GM21717 (cell line): ENCODE data around the gene SLC9A7.

Source experiments
- ATAC-seq: cut with Tn5 transposase; IDR thresholded peaks from one replicate; pipeline ENCODE4 v1.9.1; 2021; ENCODE audit warnings: mild to moderate bottlenecking, moderate library complexity; ENCODE audit not compliant: unreplicated experiment

The SLC9A7 gene

GRCh38 chrX:46575586-46575985, 183.3 kb downstream of the SLC9A7 start:
- no peak for ATAC-seq

- ATAC-seq = no peak
These were observed 184.0 kb downstream of the SLC9A7 start for GRCh38 chrX:46574774-46575381.

GRCh38 chrX:46573892-46574773, 184.8 kb downstream of the SLC9A7 start:
- ATAC-seq = no peak

- peak; percentile 34 for ATAC-seq
These were observed 185.5 kb downstream of the SLC9A7 start, which contains the start of gene CHST7 for GRCh38 chrX:46573331-46573891. CHST7 (plus strand) TSS chrX:46573765; CDS start chrX:46573932, 167 bp downstream.

- ATAC-seq = peak; percentile 40
These were observed 186.5 kb downstream of the SLC9A7 start for GRCh38 chrX:46572340-46572936.

GRCh38 chrX:46571423-46572339, 187.2 kb downstream of the SLC9A7 start:
- peak; percentile 32 for ATAC-seq

- no peak for ATAC-seq
These were observed 189.3 kb downstream of the SLC9A7 start for GRCh38 chrX:46569621-46570020.

- ATAC-seq = no peak
These were observed 191.5 kb downstream of the SLC9A7 start for GRCh38 chrX:46567388-46567787.

GRCh38 chrX:46561824-46562657, 196.9 kb downstream of the SLC9A7 start:
- peak; percentile 96 for ATAC-seq

- no peak for ATAC-seq
These were observed 199.9 kb downstream of the SLC9A7 start for GRCh38 chrX:46559062-46559461.

GRCh38 chrX:46554942-46555341, 204.0 kb downstream of the SLC9A7 start:
- ATAC-seq = no peak

- ATAC-seq = no peak
These were observed 205.0 kb downstream of the SLC9A7 start for GRCh38 chrX:46553935-46554334.

GRCh38 chrX:46551494-46552128, 207.3 kb downstream of the SLC9A7 start:
- no peak for ATAC-seq

GRCh38 chrX:46549914-46550313, 209.0 kb downstream of the SLC9A7 start:
- ATAC-seq = no peak
